H1 (cell line): Measurements from ENCODE around the gene MEIOSIN. TPM values are rescaled to one million over a fixed set of nuclear protein-coding genes. Genes with fewer than 3 reads are reported as not detected.

ENCODE experiments used
- BCL11A ChIP-seq, 2 experiments: IDR thresholded peaks; one replicate each; pipeline ENCODE4 v1.6.1; 2011; ENCODE audit warnings: low read depth in 2 of 2, low read length in 2 of 2, mild to moderate bottlenecking in 2 of 2
- CEBPB ChIP-seq: IDR thresholded peaks from 2 replicates; pipeline ENCODE4 v1.6.1; 2012; ENCODE audit warnings: low read depth, low read length
- CHD1 ChIP-seq: IDR thresholded peaks from 2 replicates; pipeline ENCODE4 v1.6.1; 2012; ENCODE audit warnings: low read depth, low read length, improper control_type of control experiment
- CREB1 ChIP-seq: IDR thresholded peaks from 2 replicates; pipeline ENCODE4 v1.6.1; 2012; ENCODE audit warnings: inconsistent platforms
- CTBP2 ChIP-seq: IDR thresholded peaks from 2 replicates; pipeline ENCODE4 v1.7.0; 2011; ENCODE audit warnings: borderline replicate concordance, mild to moderate bottlenecking, moderate library complexity, mixed read lengths, low read length; ENCODE audit not compliant: insufficient read depth, insufficient read length
- E2F6 ChIP-seq: IDR thresholded peaks from 2 replicates; pipeline ENCODE4 v1.6.1; 2012; ENCODE audit warnings: inconsistent platforms
- GTF2F1 ChIP-seq: IDR thresholded peaks from 2 replicates; pipeline ENCODE4 v1.6.1; 2012; ENCODE audit warnings: low read depth, low read length, improper control_type of control experiment, borderline replicate concordance
- HDAC6 ChIP-seq: IDR thresholded peaks from one replicate; pipeline ENCODE4 v1.7.1; 2012; ENCODE audit warnings: low read depth, mild to moderate bottlenecking, inconsistent platforms, low read length, moderate library complexity
- KDM4A ChIP-seq: IDR thresholded peaks from one replicate; pipeline ENCODE4 v1.7.1; 2012; ENCODE audit warnings: low read depth, mild to moderate bottlenecking, moderate library complexity, low read length, inconsistent platforms; ENCODE audit not compliant: severe bottlenecking
- KDM5A ChIP-seq: fragments of 200-600 bp; IDR thresholded peaks from 2 replicates; pipeline ENCODE4 v1.7.1; 2012; ENCODE audit warnings: mild to moderate bottlenecking, low read length, inconsistent platforms, mixed read lengths
- MAX ChIP-seq: IDR thresholded peaks from 2 replicates; pipeline ENCODE4 v1.6.1; 2012; ENCODE audit warnings: inconsistent platforms
- PHF8 ChIP-seq: fragments of 200-600 bp; sonication (generic); conservative IDR thresholded peaks from 2 replicates; pipeline ENCODE4 v1.7.1; 2012; ENCODE audit warnings: low read depth, mild to moderate bottlenecking, inconsistent platforms, low read length, moderate library complexity
- POLR2AphosphoS5 ChIP-seq: IDR thresholded peaks from 2 replicates; pipeline ENCODE4 v1.6.1; 2011; ENCODE audit warnings: low read depth, low read length
- POU5F1 ChIP-seq: IDR thresholded peaks from 2 replicates; pipeline ENCODE4 v1.6.1; 2011; ENCODE audit warnings: low read depth, mild to moderate bottlenecking, low read length, moderate library complexity
- RFX5 ChIP-seq: IDR thresholded peaks from 2 replicates; pipeline ENCODE4 v1.6.1; 2011; ENCODE audit warnings: low read depth, low read length, improper control_type of control experiment, borderline replicate concordance
- SIN3A ChIP-seq, 2 experiments: IDR thresholded peaks in 1 of 2; conservative IDR thresholded peaks in 1 of 2; 2 replicates each; pipeline ENCODE4 v1.6.1; 2011 to 2012; ENCODE audit warnings: low read length in 2 of 2, improper control_type of control experiment in 1 of 2, low read depth in 1 of 2, mild to moderate bottlenecking in 1 of 2
- SP1 ChIP-seq: IDR thresholded peaks from 2 replicates; pipeline ENCODE4 v1.6.1; 2011; ENCODE audit warnings: low read depth, low read length
- SP2 ChIP-seq: IDR thresholded peaks from 2 replicates; pipeline ENCODE4 v1.6.1; 2012; ENCODE audit warnings: mild to moderate bottlenecking, low read length, inconsistent platforms
- TAF1 ChIP-seq: IDR thresholded peaks from 2 replicates; pipeline ENCODE4 v1.6.1; 2011; ENCODE audit warnings: mild to moderate bottlenecking, low read depth, low read length
- TAF7 ChIP-seq: optimal IDR thresholded peaks from 2 replicates; pipeline ENCODE3; 2011; ENCODE audit warnings: low read depth, mild to moderate bottlenecking, inconsistent platforms, low read length, moderate library complexity, borderline replicate concordance
- TBP ChIP-seq: IDR thresholded peaks from 2 replicates; pipeline ENCODE4 v1.6.1; 2011; ENCODE audit warnings: low read depth, low read length, improper control_type of control experiment
- TEAD4 ChIP-seq: IDR thresholded peaks from 2 replicates; pipeline ENCODE4 v1.6.1; 2012; ENCODE audit warnings: low read depth, low read length, inconsistent platforms, mixed read lengths
- polyA plus RNA-seq, 7 experiments: library from polyadenylated mRNA; depleted of rRNA in 3 of 7; stranded (reverse) in 5 of 7; unstranded in 2 of 7; fragments of >200 nt in 5 of 7; fragments of 200-250 nt in 2 of 7; gene quantifications; 1 replicate in 5 of 7; 2 replicates in 1 of 7; 4 replicates in 1 of 7; pipeline versions ENCODE4 v1.2.1 to v1.2.3, GENCODE V29; 2011 to 2013; ENCODE audit warnings: missing spikeins in 2 of 7, mixed read lengths in 2 of 7
- total RNA-seq: library from RNA; stranded (reverse); fragmentation: NEBNext Ultra II Directional; extraction: Animal tissue kit (Norgen Biotek cat#: 25700); gene quantifications from 2 replicates; pipeline ENCODE4 v1.2.1, GENCODE V29; 2021

Gene MEIOSIN
- total and polyA plus RNA-seq, 2 of the 8 experiments (the other 6 are each of a cell fraction or from before 2014, with no cell fraction given) = 0.11 TPM; not detected in 1

- TF ChIP-seq MAX (peak; percentile 78), CTBP2 (no peak), SP2 (no peak), POU5F1 (no peak), POLR2AphosphoS5 (0 out of 2 replicates have a peak, but pooled peaks have one; percentile 42), PHF8 (peak; percentile 91), CREB1 (peak; percentile 93), GTF2F1 (0 out of 2 replicates have a peak, but pooled peaks have one; percentile 6), TAF7 (peak; percentile 53), KDM5A (no peak), SIN3A (conservative IDR thresholded peaks at IDR 0.05 in 1 of 2, IDR thresholded peaks at IDR 0.05 in 1 of 2; ENCODE audit: low read depth in 1 of 2, low read length in 2 of 2) (peak; percentile 0 to 14; a peak in 1 of 4 replicates), SP1 (peak; percentile 88; the same call in 1 of the 2 replicates), RFX5 (no peak), BCL11A (IDR thresholded peaks at IDR 0.05; ENCODE audit: low read depth in 2 of 2, low read length in 2 of 2) (no peak), HDAC6 (no peak), TAF1 (peak; percentile 84), E2F6 (no peak; the same call in 1 of the 2 replicates), TBP (peak; percentile 80), TEAD4 (no peak), CEBPB (0 out of 2 replicates have a peak, but pooled peaks have one; percentile 0), CHD1 (no peak), KDM4A (peak; percentile 68)
Observed at GRCh38 chr19:45692187-45693105, 40.8 kb upstream of the MEIOSIN start, which contains the start of gene QPCTL (continued).
